Adrenal gland (tissue), 5 donors: ENCODE measurements around the gene GSTM3.

ENCODE experiments used
- POLR2A ChIP-seq, 2 donors: fragments of 450-650 bp; IDR thresholded peaks; one replicate each; pipeline ENCODE4 v1.6.1; 2017; ENCODE audit warnings: antibody characterized with exemption in 2 of 2, mild to moderate bottlenecking in 2 of 2, moderate library complexity in 1 of 2
- TF ChIP-seq, protein P1 (sequence below), 6 experiments: fragments of 450-650 bp in 4 of 6; fragments of 200-600 bp in 2 of 6; sonication (generic) in 1 of 6; IDR thresholded peaks; 1 replicate in 5 of 6; 2 replicates in 1 of 6; pipeline versions ENCODE4 v1.5.1 to v1.8.0; 2016 to 2021; ENCODE audit warnings: antibody characterized with exemption in 6 of 6, mild to moderate bottlenecking in 2 of 6, moderate library complexity in 1 of 6
- donor health status: DM: no; HTN: no; CAD: no.

DNA sequence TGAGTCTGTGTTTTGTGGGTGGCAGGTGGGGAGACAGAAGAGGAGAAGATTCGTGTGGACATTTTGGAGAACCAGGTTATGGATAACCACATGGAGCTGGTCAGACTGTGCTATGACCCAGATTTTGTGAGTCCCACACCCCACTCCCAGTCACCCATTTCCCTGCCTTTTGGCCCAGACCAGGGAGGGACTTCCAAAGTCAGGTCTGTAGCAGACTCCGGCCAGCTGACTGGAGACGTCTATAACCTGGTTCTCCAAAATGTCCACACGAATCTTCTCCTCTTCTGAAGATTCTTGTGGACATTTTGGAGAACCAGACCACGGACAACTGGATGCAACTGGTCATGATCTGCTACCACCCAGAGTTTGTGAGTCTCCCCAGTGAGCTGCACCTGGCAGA, 27.2 kb downstream of the GSTM3 start:
- TF ChIP-seq, protein P1, sequence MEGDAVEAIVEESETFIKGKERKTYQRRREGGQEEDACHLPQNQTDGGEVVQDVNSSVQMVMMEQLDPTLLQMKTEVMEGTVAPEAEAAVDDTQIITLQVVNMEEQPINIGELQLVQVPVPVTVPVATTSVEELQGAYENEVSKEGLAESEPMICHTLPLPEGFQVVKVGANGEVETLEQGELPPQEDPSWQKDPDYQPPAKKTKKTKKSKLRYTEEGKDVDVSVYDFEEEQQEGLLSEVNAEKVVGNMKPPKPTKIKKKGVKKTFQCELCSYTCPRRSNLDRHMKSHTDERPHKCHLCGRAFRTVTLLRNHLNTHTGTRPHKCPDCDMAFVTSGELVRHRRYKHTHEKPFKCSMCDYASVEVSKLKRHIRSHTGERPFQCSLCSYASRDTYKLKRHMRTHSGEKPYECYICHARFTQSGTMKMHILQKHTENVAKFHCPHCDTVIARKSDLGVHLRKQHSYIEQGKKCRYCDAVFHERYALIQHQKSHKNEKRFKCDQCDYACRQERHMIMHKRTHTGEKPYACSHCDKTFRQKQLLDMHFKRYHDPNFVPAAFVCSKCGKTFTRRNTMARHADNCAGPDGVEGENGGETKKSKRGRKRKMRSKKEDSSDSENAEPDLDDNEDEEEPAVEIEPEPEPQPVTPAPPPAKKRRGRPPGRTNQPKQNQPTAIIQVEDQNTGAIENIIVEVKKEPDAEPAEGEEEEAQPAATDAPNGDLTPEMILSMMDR (IDR thresholded peaks at IDR 0.05), result no peak
- no peak for TF ChIP-seq POLR2A (IDR thresholded peaks at IDR 0.05)
